HG03045 (cell line): ENCODE results near the gene CDK2.
A peak's percentile ranks its signal among the peaks of the same experiment; 100 is the strongest.
"Not testable (repeated sequence)": the region's sequence is repeated elsewhere in the genome, so short reads cannot be mapped to it uniquely, and the experiment has no call there.

Source experiments
- ATAC-seq: cut with Tn5 transposase; IDR thresholded peaks from one replicate; pipeline ENCODE4 v1.9.1; 2021; ENCODE audit warnings: mild to moderate bottlenecking, moderate library complexity; ENCODE audit not compliant: unreplicated experiment

The CDK2 gene

GRCh38 chr12:55979069-55979468, 12.4 kb downstream of the CDK2 start:
- no peak for ATAC-seq

- ATAC-seq, result not testable (repeated sequence)
Measured at GRCh38 chr12:55981882-55982281, 15.3 kb downstream of the CDK2 start.

- ATAC-seq, result no peak
Measured at GRCh38 chr12:55982319-55982936, 15.8 kb downstream of the CDK2 start.

GRCh38 chr12:55983232-55983842, 16.7 kb downstream of the CDK2 start:
- ATAC-seq, result no peak

- no peak for ATAC-seq
Measured at GRCh38 chr12:55984861-55985260, 18.2 kb downstream of the CDK2 start.

GRCh38 chr12:55985341-55985740, 18.7 kb downstream of the CDK2 start:
- no peak for ATAC-seq

GRCh38 chr12:55985976-55986375, 19.3 kb downstream of the CDK2 start:
- ATAC-seq, result not testable (repeated sequence)

GRCh38 chr12:55991110-55991509, 24.5 kb downstream of the CDK2 start:
- ATAC-seq, result no peak

GRCh38 chr12:55993230-55993853, 26.7 kb downstream of the CDK2 start:
- no peak for ATAC-seq

- no peak for ATAC-seq
Measured at GRCh38 chr12:55995366-55995765, 28.7 kb downstream of the CDK2 start.

GRCh38 chr12:55996201-55996714, 29.6 kb downstream of the CDK2 start:
- no peak for ATAC-seq

GRCh38 chr12:55996715-55997534, 30.3 kb downstream of the CDK2 start, which contains the start of gene SUOX:
Gene SUOX, plus strand, starts transcription at chr12:55997276. Its CDS starts 4,946 bp downstream, at chr12:56002222.
- peak; percentile 100 for ATAC-seq

GRCh38 chr12:55997535-55997859, 30.9 kb downstream of the CDK2 start:
- no peak for ATAC-seq

GRCh38 chr12:55999522-55999921, 32.9 kb downstream of the CDK2 start:
- ATAC-seq, result not testable (repeated sequence)

- ATAC-seq, result not testable (repeated sequence)
Measured at GRCh38 chr12:55999999-56000540, 33.4 kb downstream of the CDK2 start.

- no peak for ATAC-seq
Measured at GRCh38 chr12:56001487-56002100, 35.0 kb downstream of the CDK2 start.

GRCh38 chr12:56003376-56003775, 36.7 kb downstream of the CDK2 start:
- ATAC-seq, result not testable (repeated sequence)

GRCh38 chr12:56004211-56004610, 37.6 kb downstream of the CDK2 start:
- no peak for ATAC-seq

- peak; percentile 40 for ATAC-seq
Measured at GRCh38 chr12:56007564-56008559, 41.2 kb downstream of the CDK2 start.
